GM10847 (cell line): ENCODE data around the gene PRMT2.

ENCODE experiments used
- POLR2A ChIP-seq: IDR thresholded peaks from 2 replicates; pipeline ENCODE4 v1.6.1; 2011; ENCODE audit not compliant: insufficient read length; ENCODE audit errors: extremely low read depth

The PRMT2 gene

GRCh38 chr21:46674430-46675007 lies 39.0 kb downstream of the PRMT2 start:
- TF ChIP-seq POLR2A: no peak

GRCh38 chr21:46675595-46676280 lies 40.3 kb downstream of the PRMT2 start:
- no peak for TF ChIP-seq POLR2A
